ENCODE measurements around the gene GABARAPL1. TPM values are rescaled to one million over a fixed set of nuclear protein-coding genes. Genes with fewer than 3 reads are reported as not detected.

The GABARAPL1 gene
- total and polyA plus RNA-seq, 10 of the 15 experiments (the other 5 are each of a cell fraction or from before 2014, with no cell fraction given): 0.42 to 3.7 (median 1.4) TPM

GRCh38 chr12:10174986-10175614 is 37.6 kb upstream of the GABARAPL1 start (continued):
- TF ChIP-seq KDM1A (IDR thresholded peaks at IDR 0.05; ENCODE audit: borderline replicate concordance) (no peak), ESRRA (IDR thresholded peaks at IDR 0.05; ENCODE audit: low read length) (no peak), BMI1 (IDR thresholded peaks at IDR 0.05; ENCODE audit: borderline replicate concordance) (no peak)

- Histone ChIP-seq H3K27ac (ENCODE audit: control insufficient read depth, insufficient read depth) (no peak overlapping the region), H3K4me3 (no peak overlapping the region), H3K4me1 (ENCODE audit: control insufficient read depth, insufficient read depth, low read length) (no peaks in the 10 kb centered on the region), H3K9ac (ENCODE audit: control insufficient read depth, insufficient read depth, low read length) (no peak overlapping the region), H3K36me3 (ENCODE audit: control insufficient read depth in 2 of 2, insufficient read depth in 2 of 2, low read length in 1 of 2) (no peaks in the 10 kb centered on the region), H4K20me1 (ENCODE audit: control insufficient read depth, insufficient read depth) (no peaks in the 10 kb centered on the region), H2AFZ (ENCODE audit: control insufficient read depth, low read depth, low read length) (no peak overlapping the region), H3K27me3 (replicated peaks in 1 of 2; ENCODE audit: control insufficient read depth in 2 of 2, insufficient read depth in 2 of 2, low read length in 1 of 2) (peaks cover 0 to 9% of the 10 kb centered on the region in 2 experiments; a peak in 2 of 4 replicates), H3K9me3 (replicated peaks; ENCODE audit: control insufficient read depth, insufficient read depth, low read length) (no peaks in the 10 kb centered on the region), H3K4me2 (ENCODE audit: control insufficient read depth, insufficient read depth) (no peak overlapping the region), H3K79me2 (ENCODE audit: control insufficient read depth, insufficient read depth, low read length) (no peaks in the 10 kb centered on the region)
- no peak for ATAC-seq
- ChIA-PET CTCF (interaction anchor here (1.0 to 2.5 kb wide), 2 partner anchors 22 to 23 kb away, joined by 3 to 7 read pairs; no protein-coding TSS in a partner anchor), SMC1A (ENCODE audit: uncharacterized antibody, unreplicated experiment) (interaction anchor here (1.4 kb wide), 1 partner anchor 16 kb away, joined by 3 read pairs; no protein-coding TSS in a partner anchor), POLR2A (no interaction called here), RAD21 (ENCODE audit: unreplicated experiment) (no interaction called here)
- WGBS (ENCODE audit: insufficient coverage, insufficient replicate concordance, low lambda C conversion rate, missing lambda C conversion rate): 30% methylated on average over 5 of the region's 5 CpGs
- in situ Hi-C loops (cut with MboI): no loop called here
- TF ChIP-seq IKZF1 (conservative IDR thresholded peaks at IDR 0.05) (no peak), FOXK2 (IDR thresholded peaks at IDR 0.05) (no peak), KDM1A (IDR thresholded peaks at IDR 0.05; ENCODE audit: borderline replicate concordance) (no peak), SIX5 (IDR thresholded peaks at IDR 0.05; ENCODE audit: low read depth, low read length, severe bottlenecking) (no peak), PML (IDR thresholded peaks at IDR 0.05; ENCODE audit: low read length) (no peak), ASH2L (IDR thresholded peaks at IDR 0.05; ENCODE audit: borderline replicate concordance, low read depth) (no peak), BRCA1 (IDR thresholded peaks at IDR 0.05; ENCODE audit: low read depth, low read length) (no peak), STAT1 (conservative IDR thresholded peaks at IDR 0.05) (no peak), BACH1 (IDR thresholded peaks at IDR 0.05; ENCODE audit: borderline replicate concordance) (no peak), ZBTB40 (IDR thresholded peaks at IDR 0.05; ENCODE audit: borderline replicate concordance) (no peak)
- DNase-seq (ENCODE audit: low read depth, low spot score): no peak
- BruUV-seq (replicated peaks): no TSS peak
- FAIRE-seq: no peak
- intact Hi-C loops (cut with micrococcal nuclease; ENCODE audit: unreplicated experiment): no loop called here
Observed at GRCh38 chr12:10175846-10176636, 36.6 kb upstream of the GABARAPL1 start.

Data from GM12878 (cell line).